ENCODE results near the gene POLDIP2.

DNA sequence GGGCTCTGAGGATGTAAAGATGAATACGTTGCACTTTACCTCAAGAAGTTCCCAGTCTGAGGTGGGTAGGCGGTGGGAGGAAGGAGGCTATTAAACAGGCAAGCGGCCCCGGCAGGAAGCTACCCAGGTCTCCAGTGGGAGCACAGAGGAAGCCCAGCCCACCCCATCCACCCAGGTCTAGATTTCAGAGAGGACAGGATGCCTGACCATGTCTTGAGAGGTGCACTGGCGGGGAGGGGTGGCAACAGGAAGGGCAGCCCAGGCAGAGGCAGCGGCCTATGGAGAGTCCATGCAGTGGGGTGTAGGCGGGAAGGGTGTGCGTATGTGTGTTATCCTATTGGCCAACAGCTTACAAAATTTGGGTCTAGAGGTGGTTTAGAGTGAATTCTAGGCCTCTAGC, 28.1 kb upstream of the POLDIP2 start:
- no peak for TF ChIP-seq CTCF (IDR thresholded peaks at IDR 0.05)
- no peak for TF ChIP-seq POLR2A (IDR thresholded peaks at IDR 0.05)
- TF ChIP-seq POLR2AphosphoS5 (IDR thresholded peaks at IDR 0.05), result no peak
- TF ChIP-seq EP300 (IDR thresholded peaks at IDR 0.05; ENCODE audit: low read depth), result no peak
